ENCODE measurements around the gene NDUFS2. TPM values are rescaled to one million over a fixed set of nuclear protein-coding genes. Genes with fewer than 3 reads are reported as not detected.
"Not testable (repeated sequence)": the region's sequence is repeated elsewhere in the genome, so short reads cannot be mapped to it uniquely, and the experiment has no call there.

NDUFS2 gene
- total and polyA plus RNA-seq, 9 of the 15 experiments (the other 6 are each of a cell fraction or from before 2014, with no cell fraction given) = 70.0 to 176 (median 141) TPM

DNA sequence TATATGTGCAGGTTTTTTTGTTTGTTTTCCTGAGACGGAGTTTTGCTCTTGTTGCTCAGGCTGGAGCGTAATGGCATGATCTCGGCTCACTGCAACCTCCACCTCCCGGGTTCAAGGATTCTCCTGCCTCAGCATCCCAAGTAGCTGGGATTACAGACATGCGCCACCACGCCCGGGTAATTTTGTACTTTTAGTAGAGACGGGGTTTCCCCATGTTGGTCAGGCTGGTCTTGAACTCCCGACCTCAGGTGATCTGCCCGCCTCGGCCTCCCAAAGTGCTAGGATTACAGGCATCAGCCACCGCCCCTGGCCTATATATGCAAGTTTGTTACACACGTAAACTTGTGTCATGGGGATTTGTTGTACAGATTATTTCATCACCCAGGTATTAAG is 22.5 kb downstream of the NDUFS2 start:
- WGBS (ENCODE audit: insufficient coverage, low coverage, missing lambda C conversion rate) = 79% methylated on average over 10 of the region's 13 CpGs
- Histone ChIP-seq H3K36me3 (ENCODE audit: control insufficient read depth, insufficient read depth, low read length) (peaks cover 21% of the 10 kb centered on the region), H3K79me2 (ENCODE audit: control insufficient read depth, insufficient read depth, low read length) (peaks cover 19% of the 10 kb centered on the region), H3K4me1 (replicated peaks in 1 of 2; ENCODE audit: control insufficient read depth in 2 of 2, insufficient read depth in 2 of 2, low read length in 2 of 2) (peaks cover 15 to 21% of the 10 kb centered on the region in 2 experiments; a peak in 3 of 5 replicates)
- not testable (repeated sequence) for H3K27ac ChIP-seq (ENCODE audit: extremely low read depth, low read depth, low read length); ATAC-seq; H3K9me3 ChIP-seq (replicated peaks; ENCODE audit: control insufficient read depth, insufficient read depth, low read depth, low read length); FAIRE-seq; H4K20me1 ChIP-seq (replicated peaks; ENCODE audit: control insufficient read depth, insufficient read depth, low read length); H3K4me2 ChIP-seq (ENCODE audit: insufficient read depth, low read length); H3K9me1 ChIP-seq (ENCODE audit: control insufficient read depth, insufficient read depth, low read length); DNase-seq (ENCODE audit: extremely low read depth in 1 of 4, low spot score in 3 of 4); H3K27me3 ChIP-seq (ENCODE audit: control insufficient read depth in 2 of 2, insufficient read depth in 2 of 2, low read length in 2 of 2); H3K4me3 ChIP-seq; H3K9ac ChIP-seq (ENCODE audit: insufficient read depth in 1 of 2, low read depth in 2 of 2, low read length in 2 of 2); H2AFZ ChIP-seq (ENCODE audit: low read depth, low read length); BruUV-seq (replicated peaks)
- peak; percentile 33 for TF ChIP-seq DACH1 (IDR thresholded peaks at IDR 0.05; ENCODE audit: partially characterized antibody)
- CTCF ChIA-PET (ENCODE audit: low intra/inter-chr PET ratio) = interaction anchor here (1.1 to 1.3 kb wide), 2 partner anchors 15 to 150 kb away, joined by 4 to 8 read pairs; no protein-coding TSS in a partner anchor
- intact Hi-C loops (cut with micrococcal nuclease) = loop anchor here (1.0 to 5.0 kb wide), 4 partner anchors 14 to 143 kb away; partner anchors contain the start of genes B4GALT3 and CFAP126
- POLR2A ChIA-PET = interaction anchor here (0.8 to 2.0 kb wide), 3 partner anchors 11 to 142 kb away, joined by 3 to 8 read pairs (median 4); no protein-coding TSS in a partner anchor
- in situ Hi-C loops (cut with MboI) = loop anchor here (5.0 kb wide), 1 partner anchor 158 kb away; no protein-coding TSS in a partner anchor

DNA sequence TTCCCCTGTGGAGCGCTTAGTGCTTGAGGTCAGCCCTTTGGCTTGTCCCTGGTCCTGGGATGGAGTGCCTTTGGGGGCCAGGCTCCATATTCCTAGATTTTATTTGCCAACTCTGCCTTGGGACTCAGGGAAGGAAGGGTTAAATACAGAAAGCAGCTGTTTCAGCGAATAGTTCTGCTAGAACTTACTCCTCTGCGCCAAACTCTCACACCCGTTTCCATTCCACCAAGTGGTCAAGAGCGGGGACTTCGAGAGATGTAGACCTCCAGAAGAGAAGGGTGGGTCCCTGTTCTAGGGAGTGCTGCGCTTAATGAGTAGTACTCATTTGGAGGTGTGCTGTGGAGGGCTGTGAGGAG is 23.0 kb downstream of the NDUFS2 start:
- CTCF ChIA-PET (ENCODE audit: low intra/inter-chr PET ratio) = interaction anchor here (0.8 to 1.3 kb wide), 3 partner anchors 16 to 149 kb away, joined by 3 to 8 read pairs (median 4); no protein-coding TSS in a partner anchor

More for the DNA sequence above, 23.0 kb downstream of the NDUFS2 start:
- in situ Hi-C loops (cut with MboI) = loop anchor here (5.0 kb wide), 1 partner anchor 157 kb away; no protein-coding TSS in a partner anchor
- H3K27me3 ChIP-seq (ENCODE audit: control insufficient read depth in 2 of 2, insufficient read depth in 2 of 2, low read length in 2 of 2) = no peaks in the 10 kb centered on the region
- intact Hi-C loops (cut with micrococcal nuclease) = loop anchor here (1.0 to 5.0 kb wide), 4 partner anchors 15 to 142 kb away; partner anchors contain the start of genes B4GALT3 and CFAP126
- POLR2A ChIA-PET = interaction anchor here (0.7 to 2.1 kb wide), 16 partner anchors 9 to 685 kb away, joined by 3 to 9 read pairs (median 4); partner anchors contain the start of genes NDUFS2 and SDHC
- H3K9me3 ChIP-seq (replicated peaks; ENCODE audit: control insufficient read depth, insufficient read depth, low read depth, low read length) = no peaks in the 10 kb centered on the region
- H3K36me3 ChIP-seq (ENCODE audit: control insufficient read depth, insufficient read depth, low read length) = peaks cover 26% of the 10 kb centered on the region
- peak overlapping the region; percentile 99 for H2AFZ ChIP-seq (ENCODE audit: low read depth, low read length)
- peak overlapping the region in 1 of 2 experiments; percentile 18; a peak in 2 of 4 replicates for H3K9ac ChIP-seq (ENCODE audit: insufficient read depth in 1 of 2, low read depth in 2 of 2, low read length in 2 of 2)
- H3K4me2 ChIP-seq (ENCODE audit: insufficient read depth, low read length) = peak overlapping the region; percentile 42; the same call in 1 of the 2 replicates
- FAIRE-seq (no peak), ATAC-seq (peak; percentile 5), DNase-seq (ENCODE audit: extremely low read depth in 1 of 4, low spot score in 3 of 4) (no peak)
- H4K20me1 ChIP-seq (replicated peaks; ENCODE audit: control insufficient read depth, insufficient read depth, low read length) = no peaks in the 10 kb centered on the region
- no peak overlapping the region for H3K4me3 ChIP-seq
- peaks cover 15 to 21% of the 10 kb centered on the region in 2 experiments; a peak in 3 of 5 replicates for H3K4me1 ChIP-seq (replicated peaks in 1 of 2; ENCODE audit: control insufficient read depth in 2 of 2, insufficient read depth in 2 of 2, low read length in 2 of 2)
- H3K9me1 ChIP-seq (ENCODE audit: control insufficient read depth, insufficient read depth, low read length) = no peaks in the 10 kb centered on the region
- H3K27ac ChIP-seq (ENCODE audit: extremely low read depth, low read depth, low read length) = peak overlapping the region; percentile 36
- peaks cover 19% of the 10 kb centered on the region for H3K79me2 ChIP-seq (ENCODE audit: control insufficient read depth, insufficient read depth, low read length)
- TF ChIP-seq ETV1 (tag; conservative IDR thresholded peaks at IDR 0.05; ENCODE audit: low read depth) (0 out of 2 replicates have a peak, but pooled peaks have one; percentile 17), HDAC3 (IDR thresholded peaks at IDR 0.05; ENCODE audit: borderline replicate concordance, partially characterized antibody) (no peak), RB1 (IDR thresholded peaks at IDR 0.05; ENCODE audit: low read depth) (no peak)
- WGBS (ENCODE audit: insufficient coverage, low coverage, missing lambda C conversion rate) = 48% methylated on average over 7 of the region's 7 CpGs
- BruUV-seq (replicated peaks) = no TSS peak
